IPS-15b (cell line): Measurements from ENCODE around the gene FGD5.

Source experiments
- H3K27me3 ChIP-seq: one replicate; pipeline ENCODE4 v1.6.1; 2013; ENCODE audit warnings: low read length; ENCODE audit not compliant: control insufficient read depth, insufficient read depth
- H3K36me3 ChIP-seq: one replicate; pipeline ENCODE4 v1.6.1; 2013; ENCODE audit warnings: low read length; ENCODE audit not compliant: control insufficient read depth, insufficient read depth
- H3K4me1 ChIP-seq: one replicate; pipeline ENCODE4 v1.6.1; 2013; ENCODE audit warnings: mild to moderate bottlenecking, low read length; ENCODE audit not compliant: control insufficient read depth, insufficient read depth
- H3K4me3 ChIP-seq: one replicate; pipeline ENCODE4 v1.5.1; 2013; ENCODE audit warnings: low read depth, low read length
- H3K9ac ChIP-seq: one replicate; pipeline ENCODE4 v1.6.1; 2013; ENCODE audit warnings: low read depth, mild to moderate bottlenecking, low read length
- H3K9me3 ChIP-seq: one replicate; pipeline ENCODE4 v1.6.1; 2013; ENCODE audit warnings: mild to moderate bottlenecking, low read length; ENCODE audit not compliant: control insufficient read depth, insufficient read depth

The FGD5 gene, protein sequence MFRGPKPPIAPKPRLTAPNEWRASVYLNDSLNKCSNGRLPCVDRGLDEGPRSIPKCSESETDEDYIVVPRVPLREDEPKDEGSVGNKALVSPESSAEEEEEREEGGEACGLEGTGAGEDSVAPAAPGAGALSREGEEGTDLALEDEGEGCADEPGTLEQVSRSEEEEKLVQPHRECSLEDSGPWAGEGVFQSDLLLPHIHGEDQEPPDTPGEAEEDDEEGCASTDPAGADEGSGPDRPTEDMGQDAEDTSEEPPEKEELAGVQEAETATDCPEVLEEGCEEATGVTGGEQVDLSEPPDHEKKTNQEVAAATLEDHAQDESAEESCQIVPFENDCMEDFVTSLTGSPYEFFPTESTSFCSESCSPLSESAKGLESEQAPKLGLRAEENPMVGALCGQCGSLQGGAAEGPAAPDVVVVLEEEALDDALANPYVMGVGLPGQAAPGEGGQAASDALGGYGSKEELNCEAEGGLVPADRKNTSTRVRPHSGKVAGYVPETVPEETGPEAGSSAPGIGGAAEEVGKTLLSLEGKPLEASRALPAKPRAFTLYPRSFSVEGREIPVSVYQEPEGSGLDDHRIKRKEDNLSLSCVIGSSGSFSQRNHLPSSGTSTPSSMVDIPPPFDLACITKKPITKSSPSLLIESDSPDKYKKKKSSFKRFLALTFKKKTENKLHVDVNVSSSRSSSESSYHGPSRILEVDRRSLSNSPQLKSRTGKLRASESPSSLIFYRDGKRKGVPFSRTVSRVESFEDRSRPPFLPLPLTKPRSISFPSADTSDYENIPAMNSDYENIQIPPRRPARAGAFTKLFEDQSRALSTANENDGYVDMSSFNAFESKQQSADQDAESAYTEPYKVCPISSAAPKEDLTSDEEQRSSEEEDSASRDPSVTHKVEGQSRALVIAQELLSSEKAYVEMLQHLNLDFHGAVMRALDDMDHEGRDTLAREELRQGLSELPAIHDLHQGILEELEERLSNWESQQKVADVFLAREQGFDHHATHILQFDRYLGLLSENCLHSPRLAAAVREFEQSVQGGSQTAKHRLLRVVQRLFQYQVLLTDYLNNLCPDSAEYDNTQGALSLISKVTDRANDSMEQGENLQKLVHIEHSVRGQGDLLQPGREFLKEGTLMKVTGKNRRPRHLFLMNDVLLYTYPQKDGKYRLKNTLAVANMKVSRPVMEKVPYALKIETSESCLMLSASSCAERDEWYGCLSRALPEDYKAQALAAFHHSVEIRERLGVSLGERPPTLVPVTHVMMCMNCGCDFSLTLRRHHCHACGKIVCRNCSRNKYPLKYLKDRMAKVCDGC (N-terminal part only)

DNA sequence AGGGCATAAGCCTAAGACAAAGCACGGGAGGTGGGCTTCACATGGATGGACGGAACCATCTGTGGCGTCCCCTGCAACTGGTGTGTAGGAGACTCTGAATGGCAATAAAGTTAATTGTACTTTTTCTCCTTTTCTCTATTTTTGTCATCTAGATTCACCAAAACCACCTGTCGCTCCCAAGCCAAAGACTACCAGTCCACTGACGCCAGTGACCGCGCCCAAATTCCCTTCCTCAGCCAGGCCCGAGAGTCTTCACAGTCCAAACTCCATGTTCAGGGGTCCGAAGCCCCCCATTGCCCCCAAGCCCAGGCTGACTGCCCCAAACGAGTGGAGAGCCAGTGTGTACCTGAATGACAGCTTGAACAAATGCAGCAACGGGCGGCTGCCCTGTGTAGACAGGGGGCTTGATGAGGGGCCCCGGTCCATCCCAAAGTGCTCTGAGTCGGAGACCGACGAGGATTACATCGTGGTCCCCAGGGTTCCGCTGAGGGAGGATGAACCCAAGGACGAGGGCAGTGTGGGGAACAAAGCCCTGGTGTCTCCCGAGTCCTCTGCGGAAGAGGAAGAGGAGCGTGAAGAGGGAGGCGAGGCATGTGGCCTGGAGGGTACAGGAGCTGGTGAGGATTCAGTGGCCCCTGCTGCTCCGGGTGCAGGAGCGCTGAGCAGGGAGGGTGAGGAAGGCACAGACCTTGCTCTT is at the start of gene FGD5:
TSS of gene FGD5 (plus strand) at position 159 of the 697 bp plus-strand sequence. CDS start at position 269, 110 bp downstream.
- Histone ChIP-seq H3K9ac (no peak within 1 kb of the TSS), H3K27me3 (no peaks in the 10 kb centered on the region), H3K4me1 (peaks cover 3% of the 10 kb centered on the region), H3K36me3 (peaks cover 8% of the 10 kb centered on the region), H3K4me3 (no peak within 1 kb of the TSS), H3K9me3 (no peaks in the 10 kb centered on the region)

DNA sequence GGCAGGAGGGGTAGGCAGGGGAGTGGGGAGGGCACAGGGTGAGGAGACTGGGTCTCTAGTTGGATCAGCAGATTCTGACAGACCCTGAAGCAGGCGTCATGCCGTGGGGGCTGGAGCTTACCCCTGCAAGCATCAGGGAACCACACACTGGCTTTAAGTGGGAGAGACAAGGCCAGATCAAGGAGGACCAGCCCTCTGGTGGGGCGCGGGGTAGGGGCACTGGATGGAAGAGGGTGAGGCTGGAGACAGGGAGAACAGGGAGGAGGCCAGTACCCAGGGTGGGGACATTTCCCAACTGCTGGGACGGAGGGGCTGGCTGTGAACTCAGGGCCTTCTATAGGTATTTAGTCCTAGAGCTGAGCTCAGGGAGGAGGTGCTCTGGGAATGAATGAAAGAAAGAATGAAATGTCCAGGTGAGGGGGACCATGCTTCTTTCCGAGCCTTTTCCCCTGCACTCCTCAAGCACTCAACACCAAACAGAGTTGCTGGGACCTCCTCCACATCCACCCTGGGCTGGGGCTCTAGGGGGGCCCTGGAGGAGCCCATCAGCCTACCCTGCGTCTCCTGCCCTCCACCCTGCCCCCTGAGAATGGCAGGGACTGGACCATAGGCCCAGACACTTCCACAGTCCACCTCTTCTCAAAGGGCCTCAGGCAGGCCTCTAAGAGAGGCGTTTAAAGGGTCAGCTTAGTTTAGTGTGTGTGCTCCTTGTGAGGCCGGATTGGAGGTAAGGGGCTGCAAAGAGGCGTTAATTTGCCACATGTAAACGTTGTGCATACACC is 49.0 kb upstream of the FGD5 start:
- Histone ChIP-seq H3K9me3 (no peaks in the 10 kb centered on the region), H3K27me3 (no peaks in the 10 kb centered on the region), H3K4me1 (peaks cover 15% of the 10 kb centered on the region), H3K9ac (no peak overlapping the region), H3K36me3 (no peaks in the 10 kb centered on the region), H3K4me3 (no peak overlapping the region)

DNA sequence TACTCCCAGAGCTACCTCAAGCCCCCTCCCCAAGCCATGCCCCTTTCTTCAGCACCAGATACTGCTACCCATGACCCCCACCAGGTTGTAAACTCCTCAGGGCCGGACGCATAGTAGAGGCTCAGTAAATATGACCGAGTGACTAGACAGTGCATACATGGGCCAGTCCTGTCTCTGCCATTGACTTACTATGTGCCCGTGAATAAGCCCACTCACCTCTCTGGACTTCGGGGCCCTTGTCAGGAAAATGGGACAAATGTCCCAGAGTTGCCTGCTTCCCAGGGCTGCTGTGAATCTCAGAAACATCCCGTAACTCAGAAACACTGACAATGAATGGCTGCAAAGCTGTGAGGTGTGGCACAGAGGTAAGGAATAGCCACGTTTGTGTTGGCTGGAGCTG is 48.2 kb upstream of the FGD5 start:
- no peaks in the 10 kb centered on the region for H3K9me3 ChIP-seq
- no peaks in the 10 kb centered on the region for H3K27me3 ChIP-seq
- H3K4me1 ChIP-seq: peaks cover 15% of the 10 kb centered on the region
- H3K4me3 ChIP-seq: no peak overlapping the region
- H3K36me3 ChIP-seq: no peaks in the 10 kb centered on the region
- H3K9ac ChIP-seq: no peak overlapping the region

DNA sequence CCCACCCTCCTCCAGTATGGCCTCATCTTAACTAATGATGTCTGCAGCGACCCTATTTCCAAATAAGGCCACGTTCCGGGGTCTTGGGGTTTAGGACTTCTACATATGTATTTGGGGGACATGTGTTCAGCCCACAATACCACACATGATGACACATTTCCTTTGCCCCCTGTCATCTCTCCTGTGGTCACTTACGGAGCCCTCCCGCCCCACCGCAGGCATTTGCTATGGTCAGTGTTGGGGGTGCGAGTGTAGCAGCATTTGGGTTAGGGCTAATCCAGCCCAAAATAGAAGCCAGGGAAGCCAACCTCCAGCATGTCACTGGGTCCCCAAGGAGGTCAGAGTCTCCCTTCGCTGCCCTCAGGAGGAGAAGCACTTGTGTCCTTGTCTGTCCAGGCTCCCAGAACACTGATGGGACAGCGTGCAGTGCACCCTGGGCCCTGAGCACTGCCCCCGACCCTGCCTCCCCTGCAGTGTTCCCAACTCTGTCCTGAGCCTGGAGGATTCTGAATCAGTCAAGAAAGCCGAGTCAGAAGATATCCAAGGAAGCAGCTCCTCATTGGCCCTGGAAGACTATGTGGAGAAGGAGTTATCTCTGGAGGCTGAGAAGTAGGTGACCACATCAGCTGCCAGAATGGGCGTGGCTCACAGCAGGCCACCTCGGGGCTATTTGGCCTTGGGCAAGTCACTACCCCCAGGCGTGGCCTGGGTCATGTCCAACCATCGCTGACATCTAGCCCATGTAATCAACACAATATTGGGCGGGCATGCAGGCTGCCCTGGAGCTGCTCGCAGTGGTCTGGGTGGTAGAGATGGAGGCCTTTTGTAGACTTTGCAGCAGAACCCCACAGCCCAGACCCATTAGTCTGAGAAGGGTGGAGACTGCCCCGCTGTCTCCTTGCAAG is 46.9 kb upstream of the FGD5 start:
- Histone ChIP-seq H3K4me1 (peaks cover 15% of the 10 kb centered on the region), H3K27me3 (no peaks in the 10 kb centered on the region), H3K9ac (no peak overlapping the region)

DNA sequence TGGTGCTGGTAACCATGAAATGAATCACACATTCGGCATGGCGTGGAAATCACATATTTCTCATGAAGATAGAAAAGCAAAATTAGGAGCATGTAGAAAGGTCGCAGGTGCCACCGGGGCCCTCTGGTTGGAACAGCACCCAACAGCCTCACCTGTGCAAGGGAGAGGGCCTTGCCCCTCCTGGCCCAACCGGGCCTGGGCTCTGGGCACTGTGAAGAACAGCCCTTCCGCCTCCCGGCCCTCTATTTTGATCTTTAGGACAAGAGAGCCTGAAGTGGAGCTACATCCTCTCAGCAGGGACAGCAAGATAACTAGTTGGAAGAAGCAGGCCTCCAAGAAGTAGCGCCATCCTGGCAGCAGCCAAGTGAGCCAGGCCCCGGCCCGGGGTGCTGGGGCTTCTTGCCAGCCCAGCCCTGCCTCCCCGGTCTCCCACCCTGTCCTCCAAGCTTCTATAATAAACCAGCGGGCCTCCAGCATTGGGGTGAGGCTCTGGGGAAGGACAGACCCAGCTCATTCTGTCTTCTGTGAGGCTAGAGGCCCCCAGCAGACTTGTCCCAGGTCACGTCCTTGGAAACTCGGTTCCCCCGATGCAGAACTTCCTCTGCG is 46.1 kb upstream of the FGD5 start:
- Histone ChIP-seq H3K9ac (no peak overlapping the region), H3K4me1 (peaks cover 15% of the 10 kb centered on the region), H3K4me3 (no peak overlapping the region), H3K27me3 (no peaks in the 10 kb centered on the region), H3K36me3 (no peaks in the 10 kb centered on the region), H3K9me3 (no peaks in the 10 kb centered on the region)

More for the DNA sequence above, 46.9 kb upstream of the FGD5 start:
- Histone ChIP-seq H3K36me3 (no peaks in the 10 kb centered on the region), H3K9me3 (no peaks in the 10 kb centered on the region), H3K4me3 (no peak overlapping the region)

DNA sequence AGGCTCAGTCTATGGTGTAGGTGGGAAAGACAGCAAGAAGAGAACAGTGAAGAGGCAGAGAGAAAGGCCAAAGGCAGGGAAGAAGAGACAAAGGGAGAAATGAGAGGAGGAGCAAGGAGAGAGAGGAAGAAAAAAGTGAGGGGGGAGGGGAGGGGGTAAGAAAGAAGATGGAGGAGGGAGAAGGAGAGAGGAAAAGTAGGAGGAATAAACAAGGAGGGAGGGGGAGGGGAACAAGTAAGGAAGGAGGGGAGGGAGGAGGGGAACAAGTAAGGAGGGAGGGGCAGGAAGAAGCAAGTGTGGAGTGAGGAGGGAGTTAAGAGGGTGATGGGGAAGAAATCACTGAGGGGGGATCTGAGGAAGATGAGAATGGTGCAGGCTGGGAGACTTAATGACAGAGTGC is 45.5 kb upstream of the FGD5 start:
- no peak overlapping the region for H3K9ac ChIP-seq
- no peak overlapping the region for H3K4me3 ChIP-seq
- no peaks in the 10 kb centered on the region for H3K9me3 ChIP-seq
- no peaks in the 10 kb centered on the region for H3K27me3 ChIP-seq
- H3K4me1 ChIP-seq: peaks cover 15% of the 10 kb centered on the region
- no peaks in the 10 kb centered on the region for H3K36me3 ChIP-seq

DNA sequence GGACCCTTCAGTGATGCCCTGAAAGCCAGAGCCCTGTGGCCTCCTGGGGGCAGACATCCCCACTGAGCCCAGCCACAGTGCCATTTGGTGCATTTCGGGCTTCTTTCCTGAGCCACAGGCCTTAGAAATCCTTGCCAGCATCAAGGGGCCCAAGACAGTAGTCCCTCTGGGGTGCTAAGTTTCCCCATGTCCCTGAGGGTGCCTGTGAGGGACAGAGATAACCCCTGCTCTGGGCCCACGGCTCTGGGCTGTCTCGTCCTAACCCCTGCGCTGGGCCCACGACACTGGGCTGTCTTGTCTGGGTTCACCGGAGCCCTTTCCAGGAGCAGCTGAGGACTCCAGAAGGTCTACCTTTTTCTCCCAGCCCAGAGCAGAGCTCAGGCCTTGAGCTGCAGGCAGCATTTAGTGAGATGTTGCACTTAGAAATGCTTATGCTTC is 45.1 kb upstream of the FGD5 start:
- Histone ChIP-seq H3K27me3 (no peaks in the 10 kb centered on the region), H3K4me3 (no peak overlapping the region), H3K9me3 (no peaks in the 10 kb centered on the region), H3K9ac (no peak overlapping the region), H3K4me1 (peaks cover 15% of the 10 kb centered on the region), H3K36me3 (no peaks in the 10 kb centered on the region)

DNA sequence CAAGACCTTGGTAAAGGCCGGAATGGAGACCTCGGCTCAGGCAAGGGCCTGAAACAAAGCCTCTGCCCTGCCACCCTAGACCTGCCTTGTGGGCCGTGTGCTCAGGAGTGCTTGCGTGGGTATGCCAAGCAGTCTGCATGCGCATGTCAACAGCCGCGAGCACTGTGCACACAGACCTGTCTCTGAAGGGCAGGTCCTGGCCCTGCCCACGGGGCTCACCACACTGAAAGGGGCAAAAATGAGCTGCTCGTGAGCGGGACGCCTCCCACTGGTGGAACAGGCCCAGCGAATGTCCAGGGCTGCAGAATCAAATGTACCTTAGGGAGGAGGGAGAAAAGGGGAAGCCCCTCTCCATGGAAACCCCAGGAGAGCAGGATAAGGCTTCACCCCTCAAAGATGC is 44.3 kb upstream of the FGD5 start:
- Histone ChIP-seq H3K4me3 (no peak overlapping the region), H3K36me3 (no peaks in the 10 kb centered on the region), H3K27me3 (no peaks in the 10 kb centered on the region), H3K9ac (peak overlapping the region; percentile 37), H3K9me3 (no peaks in the 10 kb centered on the region), H3K4me1 (peaks cover 15% of the 10 kb centered on the region)

DNA sequence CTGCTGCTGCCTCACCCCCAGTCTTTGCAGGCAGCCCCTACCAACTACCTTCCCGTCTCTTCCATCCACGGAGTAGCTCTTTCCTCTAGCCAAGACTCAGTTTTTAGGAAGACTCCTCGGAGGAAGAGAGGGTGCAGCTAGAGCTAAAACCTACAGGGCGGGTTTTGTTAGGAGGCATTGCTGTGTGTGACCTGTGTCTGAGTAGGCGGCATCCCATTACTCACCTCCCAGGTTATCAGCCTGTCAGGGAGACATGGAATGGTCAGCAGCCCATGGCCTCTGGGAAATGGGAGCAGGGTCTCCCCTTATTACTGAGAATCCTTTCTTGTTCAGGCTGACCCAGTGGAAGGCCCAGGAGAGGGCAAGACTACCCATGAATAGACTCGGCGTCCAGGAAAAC is 43.8 kb upstream of the FGD5 start:
- Histone ChIP-seq H3K4me3 (no peak overlapping the region), H3K9me3 (no peaks in the 10 kb centered on the region), H3K9ac (no peak overlapping the region), H3K36me3 (no peaks in the 10 kb centered on the region), H3K27me3 (no peaks in the 10 kb centered on the region), H3K4me1 (peaks cover 15% of the 10 kb centered on the region)
